Amygdala (tissue), 56 donors: Measurements from ENCODE around the gene EPHB6.
A peak's percentile ranks its signal among the peaks of the same experiment; 100 is the strongest.

Experiments used
- DNase-seq, 56 donors: peaks; one replicate each; lab custom pipeline; 2025; lab: John Stamatoyannopoulos, UW

EPHB6 gene

GRCh38 chr7:142854372-142855113, at the start of gene EPHB6:
EPHB6 (plus strand) TSS chr7:142855076; CDS start chr7:142863228, 8,152 bp downstream.
- DNase-seq = peak in 29 of 56 donors; percentile 10 to 70 (median 56)

- no peak for DNase-seq
These were observed 49.4 kb upstream of the EPHB6 start for GRCh38 chr7:142805350-142806021.

GRCh38 chr7:142806022-142806356, 48.9 kb upstream of the EPHB6 start:
- no peak for DNase-seq

GRCh38 chr7:142806957-142807356, 47.9 kb upstream of the EPHB6 start:
- no peak for DNase-seq

- no peak for DNase-seq
These were observed 46.9 kb upstream of the EPHB6 start for GRCh38 chr7:142807855-142808460.

- DNase-seq = no peak
These were observed 46.4 kb upstream of the EPHB6 start for GRCh38 chr7:142808461-142808801.

- DNase-seq = no peak
These were observed 45.9 kb upstream of the EPHB6 start for GRCh38 chr7:142808802-142809583.

GRCh38 chr7:142809671-142810070, 45.2 kb upstream of the EPHB6 start:
- DNase-seq = no peak

- DNase-seq = peak in 4 of 56 donors; percentile 4 to 33 (median 12)
These were observed 43.6 kb upstream of the EPHB6 start for GRCh38 chr7:142811154-142811737.

GRCh38 chr7:142812437-142813215, 42.2 kb upstream of the EPHB6 start:
- no peak for DNase-seq

- no peak for DNase-seq
These were observed 41.6 kb upstream of the EPHB6 start for GRCh38 chr7:142813226-142813625.

GRCh38 chr7:142813699-142814098, 41.2 kb upstream of the EPHB6 start:
- DNase-seq = no peak

- no peak for DNase-seq
These were observed 40.4 kb upstream of the EPHB6 start for GRCh38 chr7:142814451-142814850.

GRCh38 chr7:142815134-142815533, 39.7 kb upstream of the EPHB6 start:
- peak in 2 of 56 donors; percentile 14 to 34 for DNase-seq

- DNase-seq = no peak
These were observed 37.4 kb upstream of the EPHB6 start for GRCh38 chr7:142817506-142817905.

- DNase-seq = no peak
These were observed 35.3 kb upstream of the EPHB6 start for GRCh38 chr7:142819530-142819929.

- DNase-seq = no peak
These were observed 32.2 kb upstream of the EPHB6 start for GRCh38 chr7:142822714-142823113.

- no peak for DNase-seq
These were observed 26.9 kb upstream of the EPHB6 start for GRCh38 chr7:142827951-142828500.

- no peak for DNase-seq
These were observed 22.5 kb upstream of the EPHB6 start for GRCh38 chr7:142832417-142832816.
